SK-MEL-5 (cell line): ENCODE data around the gene AIF1L. TPM values are rescaled to one million over a fixed set of nuclear protein-coding genes. Genes with fewer than 3 reads are reported as not detected.
"Not testable (repeated sequence)": the region's sequence is repeated elsewhere in the genome, so short reads cannot be mapped to it uniquely, and the experiment has no call there.

Source experiments
- DNase-seq: peaks from one replicate; pipeline ENCODE4 v3.0.0-alpha.2; 2016; ENCODE audit warnings: low read depth, low spot score
- in situ Hi-C: cut with HindIII; loops from 2 replicates; pipeline ENCODE4 v1.10.0; 2016; ENCODE audit warnings: low sequenced_read_pairs, high pct_unique_total_duplicates, low pct_unique_long_range_greater_than_20kb
- total RNA-seq: library from RNA; depleted of rRNA; stranded (reverse); fragments of >200 nt; shearing (Covaris generic); gene quantifications from 2 replicates; pipeline ENCODE4 v1.2.3, GENCODE V29; 2014

The AIF1L gene
- total RNA-seq, 1 experiment from 2014 or later: 32.7 TPM

GRCh38 chr9:131142160-131142559 lies 45.8 kb downstream of the AIF1L start:
- in situ Hi-C loops: no loop called here

GRCh38 chr9:131144201-131144600 lies 47.9 kb downstream of the AIF1L start:
- in situ Hi-C loops: no loop called here
- no peak for DNase-seq

More at GRCh38 chr9:131142160-131142559, 45.8 kb downstream of the AIF1L start:
- no peak for DNase-seq

GRCh38 chr9:131145245-131145644 lies 48.9 kb downstream of the AIF1L start:
- in situ Hi-C loops: no loop called here
- no peak for DNase-seq

- no peak for DNase-seq
- in situ Hi-C loops: no loop called here
Measured at GRCh38 chr9:131146186-131146585, 49.9 kb downstream of the AIF1L start.

- in situ Hi-C loops: no loop called here
- no peak for DNase-seq
Measured at GRCh38 chr9:131148276-131148675, 51.9 kb downstream of the AIF1L start.

- in situ Hi-C loops: no loop called here
- no peak for DNase-seq
Measured at GRCh38 chr9:131148966-131149687, 52.8 kb downstream of the AIF1L start.

GRCh38 chr9:131149688-131150053 lies 53.3 kb downstream of the AIF1L start:
- in situ Hi-C loops: no loop called here

GRCh38 chr9:131153595-131153994 lies 57.3 kb downstream of the AIF1L start:
- DNase-seq: no peak
- in situ Hi-C loops: no loop called here

More at GRCh38 chr9:131149688-131150053, 53.3 kb downstream of the AIF1L start:
- no peak for DNase-seq

- DNase-seq, in situ Hi-C loops: not testable (repeated sequence)
Measured at GRCh38 chr9:131158673-131159072, 62.3 kb downstream of the AIF1L start.

- no peak for DNase-seq
- in situ Hi-C loops: no loop called here
Measured at GRCh38 chr9:131160416-131161112, 64.2 kb downstream of the AIF1L start.

- no peak for DNase-seq
- in situ Hi-C loops: no loop called here
Measured at GRCh38 chr9:131161585-131161984, 65.3 kb downstream of the AIF1L start.

GRCh38 chr9:131162886-131163285 lies 66.6 kb downstream of the AIF1L start:
- no peak for DNase-seq
- in situ Hi-C loops: no loop called here

- no peak for DNase-seq
- in situ Hi-C loops: no loop called here
Measured at GRCh38 chr9:131165523-131165922, 69.2 kb downstream of the AIF1L start.

- in situ Hi-C loops: no loop called here
- DNase-seq: peak; percentile 53
Measured at GRCh38 chr9:131167146-131167692, 70.9 kb downstream of the AIF1L start.

GRCh38 chr9:131167936-131168335 lies 71.6 kb downstream of the AIF1L start:
- no peak for DNase-seq
- in situ Hi-C loops: no loop called here

GRCh38 chr9:131169563-131170240 lies 73.4 kb downstream of the AIF1L start:
- in situ Hi-C loops: no loop called here
- no peak for DNase-seq
